A673 (cell line): ENCODE measurements around the gene AP4S1. TPM values are rescaled to one million over a fixed set of nuclear protein-coding genes. Genes with fewer than 3 reads are reported as not detected.

Experiments used
- BruUV-seq: library from RNA; stranded (reverse); fragments of 400-500 nt; replicated peaks from 2 replicates; lab custom pipeline; 2021; lab: Mats Ljungman, UMichigan
- CTCF ChIA-PET: fragments of 300-600 bp; sonication (Branson Sonifier 250); formaldehyde crosslinking; loops from one replicate; lab custom pipeline; 2022; ENCODE audit warnings: antibody characterized with exemption; lab: Charles Lee
- POLR2A ChIA-PET: fragments of 300-600 bp; sonication (Branson Sonifier 250); formaldehyde crosslinking; loops from one replicate; lab custom pipeline; 2022; ENCODE audit warnings: antibody characterized with exemption; ENCODE audit not compliant: low non-redundant PET; lab: Charles Lee
- DNase-seq: peaks from one replicate; pipeline ENCODE4 v3.0.0-alpha.2; 2015; ENCODE audit warnings: low spot score
- H3K27ac ChIP-seq: fragments of 200-600 bp; sonication (generic); 2 replicates; pipeline ENCODE4 v1.5.1; 2016; ENCODE audit warnings: mixed run types, low read depth, mild to moderate bottlenecking, mixed read lengths, antibody characterized with exemption, low read length; ENCODE audit not compliant: poor library complexity, severe bottlenecking
- H3K27me3 ChIP-seq: fragments of 200-600 bp; sonication (generic); replicated peaks from 2 replicates; pipeline ENCODE4 v1.6.1; 2017; ENCODE audit warnings: mixed run types, low read depth, mild to moderate bottlenecking, mixed read lengths, antibody characterized with exemption, low read length; ENCODE audit not compliant: insufficient read depth, poor library complexity
- H3K36me3 ChIP-seq: fragments of 200-600 bp; sonication (generic); 2 replicates; pipeline ENCODE4 v1.6.1; 2016; ENCODE audit warnings: mixed run types, mild to moderate bottlenecking, mixed read lengths, antibody characterized with exemption, low read length; ENCODE audit not compliant: insufficient read depth, poor library complexity, severe bottlenecking
- H3K4me1 ChIP-seq: fragments of 200-600 bp; sonication (generic); 2 replicates; pipeline ENCODE4 v1.6.1; 2017; ENCODE audit warnings: mixed run types, mild to moderate bottlenecking, mixed read lengths, antibody characterized with exemption, low read length; ENCODE audit not compliant: insufficient read depth, poor library complexity, severe bottlenecking
- H3K4me3 ChIP-seq: fragments of 200-600 bp; sonication (generic); 2 replicates; pipeline ENCODE4 v1.5.1; 2016; ENCODE audit warnings: low read depth, mixed run types, mild to moderate bottlenecking, mixed read lengths, low read length; ENCODE audit not compliant: poor library complexity, severe bottlenecking
- H3K9me3 ChIP-seq: fragments of 200-600 bp; sonication (generic); 2 replicates; pipeline ENCODE4 v1.6.1; 2016; ENCODE audit warnings: mixed run types, low read depth, mild to moderate bottlenecking, mixed read lengths, antibody characterized with exemption, low read length; ENCODE audit not compliant: poor library complexity, severe bottlenecking
- EZH2 ChIP-seq: fragments of 200-600 bp; sonication (generic); IDR thresholded peaks from 2 replicates; pipeline ENCODE4 v1.6.1; 2017; ENCODE audit warnings: borderline replicate concordance, low read depth, mild to moderate bottlenecking, mixed read lengths, antibody characterized with exemption, low read length; ENCODE audit not compliant: poor library complexity, severe bottlenecking
- intact Hi-C: fragments of 100-400 bp; cut with micrococcal nuclease; formaldehyde crosslinking; loops from one replicate; pipeline ENCODE4 v1.10.0; 2022; ENCODE audit not compliant: unreplicated experiment
- total RNA-seq: library from RNA; stranded (reverse); gene quantifications from 2 replicates; pipeline ENCODE4 v1.2.3, GENCODE V29; 2021
- TF ChIP-seq, protein P1 (sequence below): fragments of 300-800, 200-600 bp; sonication (generic); conservative IDR thresholded peaks from 2 replicates; pipeline ENCODE4 v1.5.1; 2017; ENCODE audit warnings: low read depth, mild to moderate bottlenecking, antibody characterized with exemption, low read length, moderate library complexity, mixed read lengths

The AP4S1 gene
- total RNA-seq, 1 experiment from 2014 or later, result 8.6 TPM

DNA sequence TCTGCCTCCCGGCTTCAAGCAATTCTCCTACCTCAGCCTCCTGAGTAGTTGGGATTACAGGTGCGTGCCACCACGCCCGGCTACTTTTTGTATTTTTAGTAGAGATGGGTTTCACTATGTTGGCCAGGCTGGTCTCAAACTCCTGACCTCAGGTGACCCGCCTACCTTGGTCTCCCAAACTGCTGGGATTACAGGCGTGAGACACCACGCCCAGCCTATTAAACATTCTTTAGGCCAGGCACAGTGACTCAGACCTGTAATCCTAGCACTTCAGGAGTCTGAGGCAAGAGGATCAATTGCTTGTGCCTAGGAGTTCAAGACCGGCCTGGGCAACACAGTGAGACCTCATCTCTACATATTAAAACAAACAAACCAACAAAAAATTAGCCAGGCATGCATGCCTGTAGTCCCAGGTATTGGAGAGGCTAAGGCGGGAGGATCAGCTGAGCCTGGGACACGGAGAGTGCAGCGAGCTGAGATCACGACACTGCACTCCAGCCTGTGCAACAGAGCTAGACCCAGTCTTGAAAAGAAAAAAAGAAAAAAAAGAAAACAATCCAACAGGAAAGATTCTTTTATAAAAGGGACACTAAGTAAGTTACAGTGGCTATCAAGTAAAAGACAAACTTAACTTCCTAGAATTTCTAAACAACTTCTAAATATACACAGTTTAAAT, 111.9 kb downstream of the AP4S1 start:
- H3K27ac ChIP-seq, result no peak overlapping the region
- POLR2A ChIA-PET, result no interaction called here
- no peak overlapping the region for H3K4me3 ChIP-seq
- no peaks in the 10 kb centered on the region for H3K9me3 ChIP-seq
- H3K36me3 ChIP-seq, result peaks cover 78% of the 10 kb centered on the region
- no TSS peak for BruUV-seq
- no peak for DNase-seq
- no peaks in the 10 kb centered on the region for H3K4me1 ChIP-seq
- CTCF ChIA-PET, result no interaction called here
- intact Hi-C loops, result no loop called here
- TF ChIP-seq, protein P1, sequence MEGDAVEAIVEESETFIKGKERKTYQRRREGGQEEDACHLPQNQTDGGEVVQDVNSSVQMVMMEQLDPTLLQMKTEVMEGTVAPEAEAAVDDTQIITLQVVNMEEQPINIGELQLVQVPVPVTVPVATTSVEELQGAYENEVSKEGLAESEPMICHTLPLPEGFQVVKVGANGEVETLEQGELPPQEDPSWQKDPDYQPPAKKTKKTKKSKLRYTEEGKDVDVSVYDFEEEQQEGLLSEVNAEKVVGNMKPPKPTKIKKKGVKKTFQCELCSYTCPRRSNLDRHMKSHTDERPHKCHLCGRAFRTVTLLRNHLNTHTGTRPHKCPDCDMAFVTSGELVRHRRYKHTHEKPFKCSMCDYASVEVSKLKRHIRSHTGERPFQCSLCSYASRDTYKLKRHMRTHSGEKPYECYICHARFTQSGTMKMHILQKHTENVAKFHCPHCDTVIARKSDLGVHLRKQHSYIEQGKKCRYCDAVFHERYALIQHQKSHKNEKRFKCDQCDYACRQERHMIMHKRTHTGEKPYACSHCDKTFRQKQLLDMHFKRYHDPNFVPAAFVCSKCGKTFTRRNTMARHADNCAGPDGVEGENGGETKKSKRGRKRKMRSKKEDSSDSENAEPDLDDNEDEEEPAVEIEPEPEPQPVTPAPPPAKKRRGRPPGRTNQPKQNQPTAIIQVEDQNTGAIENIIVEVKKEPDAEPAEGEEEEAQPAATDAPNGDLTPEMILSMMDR, result no peak
- H3K27me3 ChIP-seq, result no peaks in the 10 kb centered on the region

DNA sequence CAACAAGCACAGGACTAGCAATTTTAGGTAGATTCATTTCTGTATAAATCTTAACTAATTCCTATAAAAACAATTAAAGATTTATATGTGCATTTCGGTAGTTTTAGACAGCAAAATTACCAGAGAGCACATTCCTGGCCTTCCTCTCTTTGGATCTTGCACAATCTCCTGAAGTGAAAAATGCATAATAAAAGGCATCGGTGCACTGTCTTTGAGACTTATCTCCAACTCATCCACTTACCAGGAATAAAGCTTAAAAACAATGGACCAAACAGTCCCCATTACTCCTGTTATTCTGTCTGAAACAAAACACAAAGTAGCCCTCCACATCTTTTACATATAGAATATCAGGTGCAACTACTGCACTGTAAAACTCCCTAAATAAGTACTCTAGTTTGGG, 112.9 kb downstream of the AP4S1 start:
- no TSS peak for BruUV-seq
- H3K27ac ChIP-seq, result no peak overlapping the region
- TF ChIP-seq, protein P1, result no peak
- no peak for TF ChIP-seq EZH2
- no peaks in the 10 kb centered on the region for H3K4me1 ChIP-seq
- H3K36me3 ChIP-seq, result peaks cover 77% of the 10 kb centered on the region
- no peak overlapping the region for H3K4me3 ChIP-seq
- ChIA-PET POLR2A (interaction anchor here (0.6 kb wide), 1 partner anchor 112 kb away, joined by 3 read pairs; no protein-coding TSS in a partner anchor), CTCF (no interaction called here)
- H3K9me3 ChIP-seq, result no peaks in the 10 kb centered on the region
- intact Hi-C loops, result no loop called here
- H3K27me3 ChIP-seq, result no peaks in the 10 kb centered on the region
- no peak for DNase-seq

DNA sequence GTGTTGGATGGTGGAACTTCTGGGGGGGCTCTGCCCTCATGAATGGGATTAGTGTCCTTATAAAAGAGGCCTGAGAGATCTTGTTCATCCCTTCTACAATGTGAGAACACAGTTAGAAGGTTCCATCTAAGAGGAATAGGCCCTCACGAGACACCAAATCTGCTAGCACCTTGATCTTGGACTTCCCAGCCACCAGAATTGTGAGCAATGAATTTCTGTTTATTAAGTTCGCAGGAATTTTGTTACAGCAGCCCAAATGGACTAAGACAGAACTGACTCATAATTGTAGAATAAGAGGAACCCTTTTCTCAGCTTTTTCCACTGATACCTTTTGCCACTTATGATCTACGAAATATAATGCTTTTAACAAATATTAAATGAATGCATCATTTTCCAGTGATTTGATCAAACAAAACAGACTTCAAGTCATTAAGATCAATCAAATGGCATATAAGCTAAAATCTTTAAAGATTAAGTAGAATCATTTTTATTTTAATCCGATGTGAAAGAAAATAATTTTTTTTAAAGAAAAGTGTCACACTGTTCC, 113.9 kb downstream of the AP4S1 start:
- Histone ChIP-seq H3K9me3 (no peaks in the 10 kb centered on the region), H3K27me3 (no peaks in the 10 kb centered on the region), H3K4me3 (no peak overlapping the region), H3K27ac (no peak overlapping the region), H3K4me1 (no peaks in the 10 kb centered on the region), H3K36me3 (peaks cover 78% of the 10 kb centered on the region)
- TF ChIP-seq, protein P1, result no peak
- no peak for TF ChIP-seq EZH2
- ChIA-PET CTCF (no interaction called here), POLR2A (no interaction called here)
- no TSS peak for BruUV-seq
- DNase-seq, result no peak
- intact Hi-C loops, result no loop called here
